HG03439 (cell line): ENCODE results near the gene NPAS3.

Experiments used
- ATAC-seq: cut with Tn5 transposase; IDR thresholded peaks from one replicate; pipeline ENCODE4 v1.9.1; 2021; ENCODE audit warnings: mild to moderate bottlenecking, moderate library complexity; ENCODE audit not compliant: unreplicated experiment

NPAS3 gene

GRCh38 chr14:33009673-33010072, 71.0 kb downstream of the NPAS3 start:
- no peak for ATAC-seq

DNA sequence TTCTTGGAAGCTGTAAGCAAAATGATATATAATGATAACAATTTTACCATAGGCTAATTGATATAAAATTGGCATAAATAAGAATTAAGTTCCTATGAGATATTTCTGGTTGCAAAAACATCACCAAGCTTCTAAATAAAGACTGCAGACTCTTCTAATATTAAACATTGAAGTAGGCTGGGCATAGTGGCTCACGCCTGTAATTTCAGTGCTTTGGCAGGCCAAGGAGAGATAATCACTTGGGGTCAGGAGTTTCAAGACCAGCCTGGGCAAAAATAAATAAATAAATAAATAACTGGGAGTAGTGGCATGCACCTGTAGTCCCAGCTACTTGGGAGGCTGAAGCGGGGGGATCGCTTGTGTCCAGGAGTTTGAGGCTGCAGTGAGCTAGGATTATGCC, 71.8 kb downstream of the NPAS3 start:
- no peak for ATAC-seq

- no peak for ATAC-seq
Observed at GRCh38 chr14:33014710-33015109, 76.0 kb downstream of the NPAS3 start.

- no peak for ATAC-seq
Observed at GRCh38 chr14:33016613-33017012, 77.9 kb downstream of the NPAS3 start.

DNA sequence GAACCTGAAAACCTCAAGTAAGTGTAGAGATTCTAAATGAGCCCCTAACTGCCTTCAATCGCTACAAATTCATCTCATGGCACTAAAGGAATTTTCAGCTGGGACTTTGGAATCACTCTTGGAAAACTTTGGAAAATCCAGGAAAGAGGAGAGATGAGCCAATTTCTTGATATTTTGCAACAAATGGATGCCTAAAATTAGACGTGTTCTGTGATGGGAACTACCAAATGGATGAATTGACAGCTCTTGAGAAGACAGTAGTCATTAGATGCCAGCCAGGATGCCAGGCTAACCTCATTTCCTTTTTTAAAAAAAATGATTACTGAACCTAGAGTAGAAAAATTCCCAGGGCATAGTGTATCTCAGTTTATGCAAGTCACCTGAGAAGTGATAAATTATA, 78.3 kb downstream of the NPAS3 start:
- no peak for ATAC-seq

GRCh38 chr14:33019346-33019745, 80.7 kb downstream of the NPAS3 start:
- ATAC-seq, result no peak

DNA sequence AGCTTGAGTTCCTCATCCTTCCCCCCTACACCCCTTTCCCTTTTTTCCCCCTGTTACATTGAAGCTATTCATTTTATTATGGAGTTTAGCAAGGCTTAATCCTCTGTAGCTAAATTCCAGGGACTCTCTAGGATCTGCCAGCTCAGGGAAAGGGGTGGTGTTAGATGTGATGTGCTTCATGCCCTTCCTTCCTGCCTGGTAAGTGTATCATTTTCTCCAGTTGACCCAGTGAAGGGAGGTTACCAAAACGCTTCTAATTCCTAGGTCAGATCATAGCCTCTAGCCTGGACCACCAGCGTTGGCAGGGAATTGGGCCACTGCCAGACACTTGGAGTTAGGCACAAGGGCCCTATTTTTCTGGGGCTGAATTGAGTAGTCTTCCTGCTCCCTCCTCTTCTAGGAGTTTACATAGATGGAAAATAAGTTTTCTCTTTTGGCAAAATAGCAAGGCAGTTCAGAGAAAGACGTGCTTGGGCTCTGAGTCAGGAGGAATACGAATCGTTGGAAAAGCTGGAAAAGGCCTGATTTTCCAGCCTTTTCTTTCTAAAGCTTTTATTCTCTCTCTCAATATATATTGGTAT, 88.3 kb downstream of the NPAS3 start:
- no peak for ATAC-seq

DNA sequence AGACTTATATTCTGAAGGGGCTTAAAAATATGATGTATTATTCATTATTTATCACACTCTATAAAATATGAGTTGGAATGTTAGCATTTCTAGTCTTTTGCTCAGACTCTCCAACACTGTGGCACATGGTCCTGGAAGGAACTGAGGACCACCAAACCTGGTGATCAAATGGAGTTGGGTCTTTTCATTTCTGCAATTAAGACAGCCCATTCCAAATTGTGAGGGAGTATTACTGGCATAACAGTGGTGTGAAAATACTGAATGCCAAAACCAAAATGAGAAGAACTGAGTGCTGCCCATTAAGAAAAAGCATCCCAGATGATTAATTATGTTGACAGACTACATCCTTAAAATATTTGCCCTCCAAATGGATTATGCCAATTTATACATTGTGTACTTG, 90.8 kb downstream of the NPAS3 start:
- no peak for ATAC-seq

DNA sequence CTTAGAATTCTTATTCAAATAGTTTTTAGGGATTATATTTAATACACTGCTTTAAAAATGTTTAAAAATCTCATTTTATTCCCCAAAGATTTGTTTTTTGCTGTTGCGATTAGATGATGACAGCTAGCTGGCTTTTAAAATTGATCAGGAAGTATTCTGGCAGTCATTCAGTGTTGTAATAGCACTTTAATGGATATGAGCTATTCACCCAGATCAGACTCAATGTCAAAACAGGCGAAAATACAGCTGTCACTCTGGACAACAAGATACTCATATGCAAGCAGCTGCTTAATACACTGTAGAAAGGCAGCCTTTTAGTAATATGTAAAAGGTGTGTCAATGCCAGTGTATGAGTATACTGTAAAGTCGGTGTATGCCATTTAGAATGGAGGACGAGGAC, 91.7 kb downstream of the NPAS3 start:
- no peak for ATAC-seq

DNA sequence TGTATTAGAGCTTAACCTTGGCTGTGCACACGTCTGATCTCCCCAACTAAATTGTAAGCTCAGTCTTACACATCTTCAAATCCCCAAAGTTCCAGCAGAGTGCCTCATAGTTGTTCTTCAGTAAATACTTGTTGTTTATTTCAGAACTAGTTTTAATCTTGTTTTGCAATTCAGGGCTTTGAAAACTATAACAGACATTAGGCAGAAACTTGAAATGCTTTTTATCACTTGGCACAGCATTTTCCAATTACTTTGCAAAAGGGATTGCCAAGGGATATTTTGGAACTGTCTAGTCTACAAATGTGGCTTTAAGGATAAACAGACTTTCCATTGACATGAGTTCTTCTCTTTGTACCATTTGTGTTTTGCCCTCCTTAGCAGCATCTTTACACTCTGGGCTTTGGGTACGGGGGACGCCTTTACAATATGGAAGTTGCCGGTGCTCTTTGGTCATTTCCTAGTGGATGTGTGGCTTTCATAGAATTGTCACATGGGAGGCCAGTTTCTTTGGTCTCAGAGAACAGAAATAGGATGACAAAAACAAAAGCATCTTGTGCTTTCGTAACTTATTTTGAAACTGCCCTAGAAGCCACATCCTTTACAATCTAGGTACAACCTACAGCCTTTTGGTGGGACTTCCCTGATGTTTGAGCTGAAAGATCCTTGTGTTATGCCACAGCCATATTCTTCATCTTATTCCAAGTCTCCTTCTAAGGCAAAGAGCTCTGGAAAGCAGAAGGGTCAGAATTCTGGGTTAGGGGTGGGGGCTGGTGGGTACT, 96.9 kb downstream of the NPAS3 start:
- ATAC-seq, result no peak

DNA sequence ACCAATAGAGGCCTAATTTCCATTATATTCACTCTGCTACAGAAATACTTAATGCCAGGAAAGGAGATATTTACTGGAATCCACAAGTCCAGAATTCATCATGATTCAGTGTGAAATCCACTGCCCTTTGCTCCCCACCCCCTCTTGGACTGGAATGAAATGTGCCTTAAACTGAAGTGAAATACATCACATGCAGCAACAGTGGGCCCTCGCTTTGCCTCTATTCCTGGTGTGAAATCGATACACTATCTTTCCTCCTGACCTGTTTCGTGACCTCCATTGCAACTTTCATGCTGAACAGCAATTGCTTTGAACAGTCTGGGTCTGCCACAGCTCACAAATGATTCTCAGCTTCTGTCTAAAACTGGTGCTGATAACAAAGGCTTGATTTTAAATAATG, 100.6 kb downstream of the NPAS3 start:
- ATAC-seq, result no peak

GRCh38 chr14:33040372-33041140, 101.9 kb downstream of the NPAS3 start:
- ATAC-seq, result peak; percentile 73

DNA sequence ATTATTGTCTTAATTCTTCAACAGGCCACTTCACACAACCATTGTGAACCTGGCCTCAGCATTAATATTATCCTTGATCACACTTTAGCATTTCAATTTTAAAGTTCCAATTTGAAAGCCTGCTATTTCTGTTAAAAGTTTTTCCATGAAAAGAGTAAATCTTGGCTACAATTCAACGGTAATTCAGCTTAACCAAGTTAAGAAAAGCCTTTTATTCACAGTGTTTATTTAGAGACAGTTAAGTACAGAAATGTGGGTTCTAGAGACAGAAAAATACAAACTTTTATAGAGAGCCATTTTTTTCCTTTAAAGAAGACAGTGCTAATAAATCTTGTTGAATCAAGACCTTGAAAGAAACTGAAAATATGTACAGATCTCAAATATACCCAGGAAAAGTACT, 103.9 kb downstream of the NPAS3 start:
- no peak for ATAC-seq

DNA sequence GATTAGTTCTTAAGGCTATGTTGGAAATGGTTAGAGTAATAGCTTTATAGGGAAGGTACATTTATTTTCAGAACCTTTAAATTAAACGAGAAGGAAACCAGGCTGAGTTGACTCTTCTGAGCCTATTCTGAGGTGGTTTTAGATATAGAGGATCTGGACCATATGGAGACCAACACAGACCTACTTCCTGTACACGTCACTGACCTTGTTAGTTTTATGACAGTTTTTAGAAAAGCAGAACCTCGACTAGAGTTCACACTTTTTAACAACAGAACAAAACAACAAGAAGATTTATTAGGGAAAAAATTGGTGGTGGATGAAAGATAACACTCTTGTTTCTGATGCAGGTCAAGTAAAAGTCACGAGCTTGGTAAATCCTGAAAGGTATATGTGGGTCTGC, 107.1 kb downstream of the NPAS3 start:
- no peak for ATAC-seq

DNA sequence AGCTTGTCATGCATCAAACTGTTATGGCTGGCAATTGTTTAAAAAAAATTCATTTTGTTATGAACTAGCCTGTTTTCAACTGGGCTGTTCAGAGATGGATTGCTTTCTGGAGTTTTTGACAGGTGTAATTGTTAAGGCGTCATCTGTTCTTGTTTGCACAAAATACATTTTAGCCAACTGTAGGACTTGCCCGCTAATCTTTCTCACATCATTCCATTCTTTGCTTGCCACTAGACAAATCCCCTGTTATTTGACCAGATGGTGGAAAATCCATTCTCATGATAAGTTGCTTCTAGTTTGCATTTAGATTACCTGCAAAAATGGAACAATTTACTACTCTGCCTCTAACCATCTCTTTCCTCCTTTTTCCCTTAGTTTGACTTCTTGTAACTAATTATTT, 114.3 kb downstream of the NPAS3 start:
- no peak for ATAC-seq

DNA sequence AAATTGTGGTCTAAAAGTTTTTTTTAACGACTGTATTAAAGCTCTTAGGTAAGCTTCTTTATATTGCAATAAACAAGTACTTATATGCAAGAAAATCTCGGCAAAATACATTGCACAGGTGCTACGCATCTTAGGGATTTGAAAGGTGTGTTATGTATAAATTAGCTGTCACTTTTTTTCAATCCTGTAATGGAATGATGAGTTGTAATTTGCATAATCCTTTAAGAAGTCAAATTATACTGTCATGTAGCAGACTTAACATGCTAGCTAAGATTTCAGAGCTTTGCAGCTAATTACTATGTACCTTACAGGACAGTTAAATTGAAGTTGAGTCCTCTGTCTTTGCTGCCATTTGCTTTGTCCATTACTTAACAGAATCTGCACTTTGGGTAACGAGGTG, 117.5 kb downstream of the NPAS3 start:
- ATAC-seq, result no peak

GRCh38 chr14:33057585-33057984, 118.9 kb downstream of the NPAS3 start:
- ATAC-seq, result no peak

DNA sequence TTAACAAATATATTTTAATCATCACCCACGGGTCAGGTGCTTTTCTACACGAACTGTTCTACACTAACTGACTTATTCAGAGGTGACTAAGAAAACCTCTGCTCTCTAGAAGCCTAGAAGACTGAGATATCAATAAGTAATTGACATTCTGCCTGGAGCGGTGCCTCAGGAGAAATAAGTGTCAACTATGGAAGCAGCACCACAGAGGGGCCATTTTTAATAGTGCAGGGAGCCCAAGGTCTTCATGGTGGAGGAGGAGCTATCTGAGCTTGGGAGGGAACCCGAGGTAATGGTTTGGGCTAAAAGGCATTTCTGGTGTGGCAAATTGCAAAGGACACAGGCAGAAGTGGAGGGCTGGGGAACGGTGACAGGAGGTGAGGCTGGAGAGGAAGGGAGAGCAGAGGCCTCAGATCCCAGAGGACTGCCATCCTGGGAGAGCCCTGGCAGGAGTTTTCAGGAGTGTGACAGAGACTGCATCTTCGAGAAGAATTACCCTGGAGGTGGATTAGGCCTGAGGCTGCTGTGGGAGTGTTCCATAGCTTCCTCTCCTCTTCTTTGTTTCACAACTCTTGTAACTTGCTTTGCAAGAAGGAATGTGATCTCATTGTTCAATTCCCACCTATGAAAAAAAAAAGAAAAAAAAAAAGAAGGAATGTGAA, 123.1 kb downstream of the NPAS3 start:
- no peak for ATAC-seq

DNA sequence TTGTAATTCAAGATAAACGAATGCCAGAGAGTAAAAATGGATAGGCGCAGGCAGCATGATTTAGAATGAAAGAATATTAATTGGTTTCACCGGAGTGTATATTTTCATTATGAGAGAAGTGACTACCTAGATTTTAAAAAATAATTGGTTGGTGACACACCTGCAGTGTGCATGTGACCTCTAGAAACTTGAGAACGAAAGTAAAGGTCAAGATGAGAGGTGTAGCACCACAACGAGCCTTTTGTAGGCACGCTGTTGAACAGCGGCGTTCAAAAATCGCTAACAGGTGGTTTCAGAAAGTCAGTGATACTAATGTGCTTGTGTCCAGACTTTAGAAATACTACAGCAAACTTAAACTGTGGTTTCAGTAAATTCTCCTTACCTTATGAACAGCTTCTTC, 123.8 kb downstream of the NPAS3 start:
- no peak for ATAC-seq

DNA sequence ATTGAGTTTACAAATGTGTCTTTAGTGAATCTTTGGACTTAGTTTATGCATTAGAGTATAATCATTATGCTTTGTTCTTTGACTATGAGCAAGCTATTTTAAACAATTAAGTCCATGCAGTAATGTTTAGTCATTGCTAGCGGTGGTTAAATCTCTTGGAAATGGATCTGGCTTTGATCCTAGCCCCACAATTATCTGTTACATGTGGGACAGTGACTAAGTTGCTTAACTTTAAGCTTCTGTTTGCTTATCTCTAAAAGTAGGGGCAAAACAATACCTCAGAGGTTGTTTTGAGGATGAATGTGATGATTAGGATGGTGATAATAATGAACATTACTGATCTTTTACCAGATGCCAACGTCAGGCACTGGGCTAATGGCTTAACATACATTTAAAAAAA, 124.2 kb downstream of the NPAS3 start:
- no peak for ATAC-seq

DNA sequence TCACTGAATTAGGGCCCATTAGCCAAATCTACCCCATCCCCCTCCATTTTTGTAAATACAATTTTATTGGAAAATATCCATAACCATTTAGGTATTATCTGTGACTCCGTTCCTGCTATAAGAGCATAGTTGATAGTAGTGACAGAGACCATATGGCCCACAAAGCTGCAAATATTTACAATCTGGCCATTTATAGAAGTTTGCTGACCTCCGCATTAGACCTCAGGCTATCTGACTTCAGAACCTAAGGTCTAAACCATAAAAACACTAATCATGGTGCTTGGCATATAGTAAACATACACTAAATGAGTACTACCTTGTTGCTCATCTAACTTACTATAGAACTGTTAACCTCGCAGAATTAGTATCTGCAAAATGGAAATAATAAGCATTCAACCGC, 124.8 kb downstream of the NPAS3 start:
- ATAC-seq, result no peak

GRCh38 chr14:33065634-33066033, 127.0 kb downstream of the NPAS3 start:
- no peak for ATAC-seq
